OCI-LY3 (cell line): ENCODE results near the gene SNTN.

Experiments used
- EZH2phosphoT487 ChIP-seq: fragments of 200-600 bp; shearing (Covaris generic); IDR thresholded peaks from 2 replicates; pipeline ENCODE4 v1.6.1; 2018; ENCODE audit warnings: antibody characterized with exemption, mixed run types, low read depth
- TF ChIP-seq, protein P1 (sequence below): fragments of 200-600, 300-600 bp; sonication (generic); IDR thresholded peaks from 2 replicates; pipeline ENCODE4 v1.5.1; 2014; ENCODE audit warnings: antibody characterized with exemption, low read length, low read depth

DNA sequence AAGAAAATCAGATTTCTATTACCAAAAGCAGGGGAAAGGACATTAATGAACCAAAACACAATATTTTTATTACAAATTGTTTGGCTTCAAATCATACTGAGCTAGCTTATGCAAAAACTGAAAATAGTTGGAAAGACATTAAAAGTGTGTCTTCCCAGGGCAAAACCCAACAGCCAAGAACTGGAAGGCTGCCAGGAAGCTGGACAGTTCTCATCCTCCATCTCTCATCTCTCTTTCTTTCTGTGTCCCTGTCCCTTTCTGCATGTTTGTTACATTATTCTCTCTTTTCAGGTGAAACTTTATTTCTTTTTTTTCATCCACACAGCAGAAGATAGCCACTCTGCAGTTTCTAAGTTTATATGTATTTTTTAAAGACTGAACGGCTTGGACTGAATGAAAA, 41.1 kb upstream of the SNTN start:
- TF ChIP-seq, protein P1, sequence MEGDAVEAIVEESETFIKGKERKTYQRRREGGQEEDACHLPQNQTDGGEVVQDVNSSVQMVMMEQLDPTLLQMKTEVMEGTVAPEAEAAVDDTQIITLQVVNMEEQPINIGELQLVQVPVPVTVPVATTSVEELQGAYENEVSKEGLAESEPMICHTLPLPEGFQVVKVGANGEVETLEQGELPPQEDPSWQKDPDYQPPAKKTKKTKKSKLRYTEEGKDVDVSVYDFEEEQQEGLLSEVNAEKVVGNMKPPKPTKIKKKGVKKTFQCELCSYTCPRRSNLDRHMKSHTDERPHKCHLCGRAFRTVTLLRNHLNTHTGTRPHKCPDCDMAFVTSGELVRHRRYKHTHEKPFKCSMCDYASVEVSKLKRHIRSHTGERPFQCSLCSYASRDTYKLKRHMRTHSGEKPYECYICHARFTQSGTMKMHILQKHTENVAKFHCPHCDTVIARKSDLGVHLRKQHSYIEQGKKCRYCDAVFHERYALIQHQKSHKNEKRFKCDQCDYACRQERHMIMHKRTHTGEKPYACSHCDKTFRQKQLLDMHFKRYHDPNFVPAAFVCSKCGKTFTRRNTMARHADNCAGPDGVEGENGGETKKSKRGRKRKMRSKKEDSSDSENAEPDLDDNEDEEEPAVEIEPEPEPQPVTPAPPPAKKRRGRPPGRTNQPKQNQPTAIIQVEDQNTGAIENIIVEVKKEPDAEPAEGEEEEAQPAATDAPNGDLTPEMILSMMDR, result no peak
- TF ChIP-seq EZH2phosphoT487, result no peak
